Central memory CD8-positive, alpha-beta T cell (primary cell): Measurements from ENCODE around the gene ZNF571.

Source experiments
- ATAC-seq: fragments of 150-1000 bp; cut with Tn5 transposase; replicated peaks from 2 replicates; pipeline ENCODE4 v1.10.0; 2022; ENCODE audit warnings: mild to moderate bottlenecking, moderate FRiP score, moderate number of reproducible peaks; ENCODE audit not compliant: poor library complexity, severe bottlenecking; ENCODE audit errors: extremely low read depth
- DNase-seq, 2 donors: peaks; one replicate each; pipeline ENCODE4 v3.0.0; 2021; ENCODE audit warnings: low spot score in 2 of 2
- H3K27ac Mint-ChIP-seq: one replicate; pipeline ENCODE4 v1.8.0; 2022; ENCODE audit warnings: low read depth, mild to moderate bottlenecking, moderate library complexity, mixed read lengths
- H3K27me3 Mint-ChIP-seq: one replicate; pipeline ENCODE4 v1.8.0; 2022; ENCODE audit warnings: mixed read lengths
- H3K36me3 Mint-ChIP-seq: one replicate; pipeline ENCODE4 v1.8.0; 2022; ENCODE audit warnings: mild to moderate bottlenecking, moderate library complexity, mixed read lengths; ENCODE audit not compliant: insufficient read depth
- H3K4me1 Mint-ChIP-seq: one replicate; pipeline ENCODE4 v1.8.0; 2022; ENCODE audit warnings: mixed read lengths
- H3K4me3 Mint-ChIP-seq: one replicate; pipeline ENCODE4 v1.8.0; 2022; ENCODE audit warnings: mild to moderate bottlenecking, moderate library complexity, mixed read lengths
- H3K9me3 Mint-ChIP-seq: one replicate; pipeline ENCODE4 v1.8.0; 2022; ENCODE audit warnings: mixed read lengths

ZNF571 gene

DNA sequence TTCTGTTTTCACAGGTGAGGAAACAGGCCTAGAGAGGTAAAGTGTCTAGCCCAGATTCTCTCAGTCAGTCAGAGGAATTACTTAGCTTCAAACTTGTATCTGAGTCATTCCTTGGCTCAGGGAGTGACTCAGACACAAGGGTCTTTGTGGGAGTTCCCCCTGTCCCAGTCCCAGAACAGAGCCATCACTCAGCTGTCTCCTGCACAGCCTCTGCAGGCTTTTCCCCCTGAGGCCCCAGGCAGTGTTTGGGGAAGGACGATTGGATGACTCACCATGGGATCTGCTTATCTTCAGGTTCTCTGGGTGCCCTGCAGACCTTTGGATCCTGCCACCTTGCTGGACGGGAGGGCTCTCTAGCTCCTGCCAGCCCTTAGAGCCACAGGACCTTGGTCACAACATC, 74.7 kb downstream of the ZNF571 start:
- peaks cover 7% of the 10 kb centered on the region for H3K36me3 Mint-ChIP-seq
- no peaks in the 10 kb centered on the region for H3K27me3 Mint-ChIP-seq
- H3K9me3 Mint-ChIP-seq, result peaks cover 11% of the 10 kb centered on the region
- no peak overlapping the region for H3K4me3 Mint-ChIP-seq
- DNase-seq (no peak), ATAC-seq (no peak)
- no peaks in the 10 kb centered on the region for H3K4me1 Mint-ChIP-seq
- H3K27ac Mint-ChIP-seq, result no peak overlapping the region
